H7 (cell line): ENCODE results near the gene MALAT1. TPM values are rescaled to one million over a fixed set of nuclear protein-coding genes. Genes with fewer than 3 reads are reported as not detected.

ENCODE experiments used
- total RNA-seq: library from RNA; depleted of rRNA; stranded (reverse); fragments of >200 nt; shearing (Covaris generic); gene quantifications from 2 replicates; pipeline ENCODE4 v1.2.3, GENCODE V29; 2014; rRNA removed

Gene MALAT1
- total RNA-seq, 1 experiment from 2014 or later = 456 TPM

Other genes starting within 250 kb of the MALAT1 start
- gene POLA2, start 237.1 kb upstream of the MALAT1 start, total RNA-seq = 27.6 and 35.2 TPM in 2 replicates
- gene CDC42EP2, start 184.2 kb upstream of the MALAT1 start, total RNA-seq = 0.97 and 1.2 TPM in 2 replicates
- gene DPF2, start 165.2 kb upstream of the MALAT1 start, total RNA-seq = 65.2 and 69.2 TPM in 2 replicates
- 0.35 and 0.70 TPM in 2 replicates for gene TIGD3, start 144.3 kb upstream of the MALAT1 start, total RNA-seq
- 0.73 and 0.81 TPM in 2 replicates for gene SLC25A45, start 116.4 kb upstream of the MALAT1 start, total RNA-seq
- 24.5 and 37.1 TPM in 2 replicates for gene FRMD8, start 112.4 kb upstream of the MALAT1 start, total RNA-seq
- gene NEAT1, start 76.2 kb upstream of the MALAT1 start, total RNA-seq = 6.4 and 10.6 TPM in 2 replicates
- gene SCYL1, start 26.0 kb downstream of the MALAT1 start, total RNA-seq = 70.0 and 72.3 TPM in 2 replicates
- 3.9 and 5.7 TPM in 2 replicates for gene LTBP3, start 59.3 kb downstream of the MALAT1 start, total RNA-seq
- gene ZNRD2, start 71.4 kb downstream of the MALAT1 start, total RNA-seq = 88.1 and 89.1 TPM in 2 replicates
- 8.6 and 20.4 TPM in 2 replicates for gene FAM89B, start 73.5 kb downstream of the MALAT1 start, total RNA-seq
- 1.9 and 4.7 TPM in 2 replicates for gene EHBP1L1, start 77.0 kb downstream of the MALAT1 start, total RNA-seq
- gene KCNK7, start 96.8 kb downstream of the MALAT1 start, total RNA-seq = not detected in 2 replicates
- gene MAP3K11, start 115.2 kb downstream of the MALAT1 start, total RNA-seq = 30.1 and 33.2 TPM in 2 replicates
- gene PCNX3, start 116.7 kb downstream of the MALAT1 start, total RNA-seq = 21.7 and 25.9 TPM in 2 replicates
- gene SIPA1, start 139.1 kb downstream of the MALAT1 start, total RNA-seq = 52.7 and 65.9 TPM in 2 replicates
- gene RELA, start 163.9 kb downstream of the MALAT1 start, total RNA-seq = 17.7 and 28.4 TPM in 2 replicates
- gene KAT5, start 213.2 kb downstream of the MALAT1 start, total RNA-seq = 37.2 and 51.1 TPM in 2 replicates
- 21.5 and 23.3 TPM in 2 replicates for gene RNASEH2C, start 221.8 kb downstream of the MALAT1 start, total RNA-seq